Esophagus muscularis mucosa (tissue), 4 donors: ENCODE data around the gene TPM4. TPM values are rescaled to one million over a fixed set of nuclear protein-coding genes. Genes with fewer than 3 reads are reported as not detected.
A peak's percentile ranks its signal among the peaks of the same experiment; 100 is the strongest.

Source experiments
- DNase-seq: peaks from one replicate; pipeline ENCODE4 v3.0.0-alpha.2; 2017; ENCODE audit errors: extremely low spot score
- H3K27ac ChIP-seq, 4 donors: fragments of 200-600 bp; sonication (generic); replicated peaks in 1 of 4; 1 replicate in 3 of 4; 2 replicates in 1 of 4; pipeline ENCODE4 v1.5.1; 2016 to 2019; ENCODE audit warnings: mild to moderate bottlenecking in 1 of 4
- H3K27me3 ChIP-seq, 4 donors: fragments of 200-600 bp; sonication (generic); one replicate each; pipeline versions ENCODE4 v1.5.1 to v1.6.0; 2016 to 2019
- H3K36me3 ChIP-seq, 4 donors: fragments of 200-600 bp; sonication (generic); one replicate each; pipeline ENCODE4 v1.5.1; 2016 to 2019
- H3K4me1 ChIP-seq, 4 donors: fragments of 200-600 bp; sonication (generic); one replicate each; pipeline ENCODE4 v1.5.1; 2016 to 2019
- H3K4me3 ChIP-seq, 4 donors: fragments of 200-600 bp; sonication (generic); 1 replicate in 2 of 4; 2 replicates in 2 of 4; pipeline ENCODE4 v1.5.1; 2016 to 2019; ENCODE audit warnings: mild to moderate bottlenecking in 4 of 4, moderate library complexity in 1 of 4
- H3K9me3 ChIP-seq, 4 donors: fragments of 200-600 bp; sonication (generic); 1 replicate in 3 of 4; 2 replicates in 1 of 4; pipeline ENCODE4 v1.5.1; 2016 to 2019
- CTCF ChIP-seq, 3 experiments: fragments of 200-600 bp in 2 of 3; fragments of 450-650 bp in 1 of 3; sonication (generic) in 2 of 3; IDR thresholded peaks; one replicate each; pipeline ENCODE4 v1.5.1; 2017 to 2019; ENCODE audit warnings: antibody characterized with exemption in 3 of 3, mild to moderate bottlenecking in 2 of 3, moderate library complexity in 1 of 3
- EP300 ChIP-seq: sonication (generic); formaldehyde crosslinking; IDR thresholded peaks from one replicate; pipeline ENCODE4 v1.6.1; 2017; ENCODE audit warnings: antibody characterized with exemption
- POLR2A ChIP-seq: fragments of 450-650 bp; IDR thresholded peaks from one replicate; pipeline ENCODE4 v1.6.1; 2017; ENCODE audit warnings: antibody characterized with exemption, moderate library complexity, mild to moderate bottlenecking, low read depth
- POLR2AphosphoS5 ChIP-seq, 2 donors: sonication (generic); formaldehyde crosslinking; IDR thresholded peaks; one replicate each; pipeline ENCODE4 v1.6.1; 2017; ENCODE audit warnings: antibody characterized with exemption in 2 of 2
- WGBS: methylation state at CpG from one replicate; pipeline ENCODE4 v1.1.5; 2018; 5-methylcytosine and 5-hydroxymethylcytosine counted together
- intact Hi-C: fragments of 100-400 bp; cut with DNase I; formaldehyde crosslinking; loops from one replicate; pipeline ENCODE4 v1.15.1; 2023
- total RNA-seq, 4 donors: library from RNA; depleted of rRNA; stranded (reverse); fragments of >200 nt; gene quantifications; one replicate each; pipeline versions ENCODE4 v1.1.0 to v1.2.1, GENCODE V29; 2016

The TPM4 gene
- total RNA-seq, 4 donors from 2014 or later = 378 to 445 (median 414) TPM

- no peak within 1 kb of the TSS for H3K27ac ChIP-seq
Measured at GRCh38 chr19:16143399-16144215, 67.3 kb downstream of the TPM4 start, which contains the start of gene HSH2D. Gene HSH2D, plus strand, starts transcription at chr19:16143685. Its CDS starts 5,066 bp downstream, at chr19:16148751.

GRCh38 chr19:16144216-16144581 is 67.9 kb downstream of the TPM4 start:
- WGBS = 59% methylated on average over 1 of the region's 1 CpG
- intact Hi-C loops = no loop called here
- TF ChIP-seq POLR2AphosphoS5 (IDR thresholded peaks at IDR 0.05) (no peak), CTCF (IDR thresholded peaks at IDR 0.05) (no peak), POLR2A (no peak), EP300 (no peak)

More at GRCh38 chr19:16143399-16144215, 67.3 kb downstream of the TPM4 start, which contains the start of gene HSH2D:
- no peaks in the 10 kb centered on the region for H3K4me1 ChIP-seq
- intact Hi-C loops = no loop called here
- DNase-seq = no peak
- 46% methylated on average over 9 of the region's 13 CpGs for WGBS
- peak within 1 kb of the TSS in 1 of 4 donors; percentile 35 for H3K4me3 ChIP-seq
- no peak for TF ChIP-seq EP300
- no peak for TF ChIP-seq POLR2A
- TF ChIP-seq CTCF (IDR thresholded peaks at IDR 0.05) = no peak
- no peak for TF ChIP-seq POLR2AphosphoS5 (IDR thresholded peaks at IDR 0.05)
- H3K9me3 ChIP-seq = no peaks in the 10 kb centered on the region
- H3K36me3 ChIP-seq = no peaks in the 10 kb centered on the region
- peaks cover 0 to 15% (median 0%) of the 10 kb centered on the region in 4 donors for H3K27me3 ChIP-seq

GRCh38 chr19:16146112-16146511 is 69.8 kb downstream of the TPM4 start:
- Histone ChIP-seq H3K9me3 (no peaks in the 10 kb centered on the region), H3K36me3 (no peaks in the 10 kb centered on the region), H3K27me3 (peaks cover 0 to 15% (median 0%) of the 10 kb centered on the region in 4 donors), H3K4me1 (no peaks in the 10 kb centered on the region), H3K27ac (no peak overlapping the region), H3K4me3 (no peak overlapping the region)
- 73% methylated on average over 4 of the region's 5 CpGs for WGBS
- DNase-seq = no peak
- TF ChIP-seq POLR2AphosphoS5 (IDR thresholded peaks at IDR 0.05) = no peak
- TF ChIP-seq EP300 = no peak
- TF ChIP-seq POLR2A = no peak
- no peak for TF ChIP-seq CTCF (IDR thresholded peaks at IDR 0.05)
- intact Hi-C loops = no loop called here

More at GRCh38 chr19:16144216-16144581, 67.9 kb downstream of the TPM4 start:
- Histone ChIP-seq H3K27me3 (peaks cover 0 to 15% (median 0%) of the 10 kb centered on the region in 4 donors), H3K9me3 (no peaks in the 10 kb centered on the region), H3K4me3 (peak overlapping the region in 1 of 4 donors; percentile 35), H3K4me1 (no peaks in the 10 kb centered on the region), H3K36me3 (no peaks in the 10 kb centered on the region), H3K27ac (no peak overlapping the region)
- no peak for DNase-seq

- no peaks in the 10 kb centered on the region for H3K4me1 ChIP-seq
- intact Hi-C loops = no loop called here
- H3K4me3 ChIP-seq = no peak overlapping the region
- H3K9me3 ChIP-seq = no peaks in the 10 kb centered on the region
- no peak overlapping the region for H3K27ac ChIP-seq
- TF ChIP-seq POLR2AphosphoS5 (IDR thresholded peaks at IDR 0.05) = no peak
- TF ChIP-seq POLR2A = no peak
- no peak for TF ChIP-seq EP300
- TF ChIP-seq CTCF (IDR thresholded peaks at IDR 0.05) = no peak
- no peaks in the 10 kb centered on the region for H3K36me3 ChIP-seq
- DNase-seq = no peak
- WGBS = 84% methylated on average over 8 of the region's 8 CpGs
- peaks cover 0 to 6% (median 0%) of the 10 kb centered on the region in 4 donors for H3K27me3 ChIP-seq
Measured at GRCh38 chr19:16148443-16149229, 72.3 kb downstream of the TPM4 start.

Other genes with a start within 250 kb of the TPM4 start
- not detected for gene CYP4F2, start 178.4 kb upstream of the TPM4 start, total RNA-seq
- gene CYP4F11, start 142.0 kb upstream of the TPM4 start, total RNA-seq = under 1 TPM in 2 of 4 donors, not detected in 2; 0.32 to 0.66 TPM
- gene OR10H4, start 127.5 kb upstream of the TPM4 start, total RNA-seq = not detected
- gene RAB8A, start 35.4 kb downstream of the TPM4 start, total RNA-seq = 10 to 100 TPM; 37.9 to 56.4 (median 42.9) TPM
- under 1 TPM in 3 of 4 donors, not detected in 1; 0.52 to 0.83 (median 0.75) TPM for gene HSH2D, start 67.2 kb downstream of the TPM4 start, total RNA-seq
- gene CIB3, start 97.0 kb downstream of the TPM4 start, total RNA-seq = not detected
- 100 to 1,000 TPM in 3 of 4 donors, 10 to 100 TPM in 1; 83.5 to 104 (median 103) TPM for gene FAM32A, start 108.9 kb downstream of the TPM4 start, total RNA-seq
- gene AP1M1, start 121.4 kb downstream of the TPM4 start, total RNA-seq = 100 to 1,000 TPM in 2 of 4 donors, 10 to 100 TPM in 2; 63.1 to 115 (median 98.6) TPM
- gene KLF2, start 248.3 kb downstream of the TPM4 start, total RNA-seq = 10 to 100 TPM; 64.9 to 74.1 (median 68.5) TPM